H7 (cell line): Measurements from ENCODE around the gene SLC17A9. TPM values are rescaled to one million over a fixed set of nuclear protein-coding genes. Genes with fewer than 3 reads are reported as not detected.

ENCODE experiments used
- DNase-seq: peaks from one replicate; pipeline ENCODE4 v3.0.0; 2012
- H3K27me3 ChIP-seq: 2 replicates; pipeline ENCODE4 v1.6.0; 2011; ENCODE audit warnings: mild to moderate bottlenecking, low read length; ENCODE audit not compliant: control insufficient read depth, insufficient read depth
- H3K36me3 ChIP-seq: replicated peaks from 2 replicates; pipeline ENCODE4 v1.5.1; 2011; ENCODE audit warnings: low read length; ENCODE audit not compliant: control insufficient read depth, insufficient read depth
- H3K4me3 ChIP-seq: 2 replicates; pipeline ENCODE4 v1.5.1; 2011; ENCODE audit warnings: low read depth, mild to moderate bottlenecking, control low read depth, low read length, moderate library complexity; ENCODE audit not compliant: insufficient read depth
- total RNA-seq: library from RNA; depleted of rRNA; stranded (reverse); fragments of >200 nt; shearing (Covaris generic); gene quantifications from 2 replicates; pipeline ENCODE4 v1.2.3, GENCODE V29; 2014

SLC17A9 gene
- total RNA-seq, 1 experiment from 2014 or later: 32.6 TPM

- Histone ChIP-seq H3K27me3 (no peaks in the 10 kb centered on the region), H3K4me3 (no peak overlapping the region), H3K36me3 (peaks cover 4% of the 10 kb centered on the region)
- DNase-seq: no peak
Observed at GRCh38 chr20:62962891-62963613, 10.5 kb downstream of the SLC17A9 start.

GRCh38 chr20:62963614-62964397 lies 11.3 kb downstream of the SLC17A9 start:
- DNase-seq: no peak
- Histone ChIP-seq H3K4me3 (no peak overlapping the region), H3K36me3 (peaks cover 4% of the 10 kb centered on the region), H3K27me3 (no peaks in the 10 kb centered on the region)

DNA sequence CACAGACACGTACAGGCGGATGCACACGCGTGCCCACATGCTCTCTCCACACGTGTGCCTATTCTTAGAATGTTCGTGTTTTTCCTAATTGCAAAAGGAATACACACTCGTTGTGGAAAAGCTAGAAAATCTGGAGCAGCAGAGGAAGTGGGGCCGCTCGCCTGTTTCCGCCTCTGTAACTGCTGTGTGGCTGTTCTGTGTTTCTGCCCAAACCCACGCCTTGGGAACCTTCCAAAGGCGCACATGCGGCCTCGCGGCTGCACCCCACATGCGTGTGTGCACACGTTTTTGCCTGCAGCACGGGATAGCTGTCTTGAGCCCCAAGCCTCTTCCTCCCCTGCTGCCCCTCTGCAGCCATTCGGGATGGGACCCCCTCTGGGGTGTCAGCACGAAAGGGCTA lies 12.2 kb downstream of the SLC17A9 start:
- Histone ChIP-seq H3K27me3 (no peaks in the 10 kb centered on the region), H3K36me3 (peaks cover 4% of the 10 kb centered on the region)

DNA sequence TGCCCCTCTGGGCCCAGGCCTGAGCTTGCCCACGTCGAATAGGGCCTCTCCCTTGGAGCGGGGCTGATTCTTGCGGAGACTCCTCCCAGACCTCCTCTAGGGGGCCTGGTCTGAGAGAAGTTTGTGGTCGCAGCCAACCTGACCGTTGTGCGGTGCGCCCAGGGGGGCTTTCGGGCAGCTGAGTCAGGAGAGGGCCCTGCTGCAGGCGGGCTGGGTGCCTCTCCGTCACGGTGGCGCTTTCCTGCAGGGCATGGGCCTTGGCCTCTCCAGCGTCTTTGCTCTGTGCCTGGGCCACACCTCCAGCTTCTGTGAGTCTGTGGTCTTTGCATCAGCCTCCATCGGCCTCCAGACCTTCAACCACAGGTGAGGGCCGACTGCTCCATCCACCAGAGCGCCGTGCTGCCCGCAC lies 12.9 kb downstream of the SLC17A9 start:
- H3K4me3 ChIP-seq: no peak overlapping the region
- no peak for DNase-seq
- H3K36me3 ChIP-seq: peaks cover 4% of the 10 kb centered on the region
- no peaks in the 10 kb centered on the region for H3K27me3 ChIP-seq

More for the DNA sequence above, 12.2 kb downstream of the SLC17A9 start:
- DNase-seq: no peak
- H3K4me3 ChIP-seq: no peak overlapping the region

DNA sequence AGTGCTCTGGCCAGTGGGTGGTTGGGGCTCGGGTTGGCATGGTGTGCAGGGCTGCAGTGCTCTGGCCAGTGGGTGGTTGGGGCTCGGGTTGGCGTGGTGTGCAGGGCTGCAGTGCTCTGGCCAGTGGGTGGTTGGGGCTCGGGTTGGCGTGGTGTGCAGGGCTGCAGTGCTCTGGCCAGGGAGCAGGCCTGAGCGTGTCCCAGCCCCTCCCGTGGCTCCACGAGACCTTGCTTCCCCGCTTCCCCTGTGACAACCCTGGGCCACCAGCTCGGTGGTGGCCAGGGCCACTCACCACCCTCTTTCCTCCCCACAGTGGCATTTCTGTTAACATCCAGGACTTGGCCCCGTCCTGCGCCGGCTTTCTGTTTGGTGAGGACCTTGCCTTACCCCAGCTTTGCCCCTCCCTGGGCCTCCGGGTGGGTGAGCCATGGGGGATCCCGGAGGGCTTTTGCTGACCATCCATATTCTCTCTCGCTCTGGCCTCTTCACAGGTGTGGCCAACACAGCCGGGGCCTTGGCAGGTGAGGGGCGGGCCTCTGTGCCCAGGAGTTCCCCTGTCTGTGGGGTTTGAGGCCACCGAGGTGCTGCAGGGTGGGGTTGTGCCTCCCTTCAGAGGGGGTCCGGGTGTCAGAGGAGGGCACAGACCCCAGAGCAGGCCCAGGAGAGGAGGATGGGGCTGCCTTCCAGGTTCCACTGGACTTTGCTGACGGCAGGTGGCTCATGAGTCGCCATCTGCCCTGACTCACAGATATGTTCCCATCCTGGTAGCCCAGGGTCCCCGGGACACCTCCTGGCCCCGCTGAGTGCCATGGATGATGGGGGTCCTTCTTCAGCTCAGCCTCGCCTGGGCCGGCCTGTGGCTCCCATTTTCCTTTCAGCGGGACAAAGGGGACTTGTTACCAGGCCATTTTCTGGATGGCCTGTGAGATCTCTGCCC lies 14.0 kb downstream of the SLC17A9 start:
- Histone ChIP-seq H3K4me3 (no peak overlapping the region), H3K27me3 (no peaks in the 10 kb centered on the region), H3K36me3 (peaks cover 4% of the 10 kb centered on the region)
- no peak for DNase-seq

- peaks cover 3% of the 10 kb centered on the region for H3K36me3 ChIP-seq
- no peak overlapping the region for H3K4me3 ChIP-seq
- no peak for DNase-seq
- no peaks in the 10 kb centered on the region for H3K27me3 ChIP-seq
Observed at GRCh38 chr20:62967149-62967501, 14.6 kb downstream of the SLC17A9 start.

DNA sequence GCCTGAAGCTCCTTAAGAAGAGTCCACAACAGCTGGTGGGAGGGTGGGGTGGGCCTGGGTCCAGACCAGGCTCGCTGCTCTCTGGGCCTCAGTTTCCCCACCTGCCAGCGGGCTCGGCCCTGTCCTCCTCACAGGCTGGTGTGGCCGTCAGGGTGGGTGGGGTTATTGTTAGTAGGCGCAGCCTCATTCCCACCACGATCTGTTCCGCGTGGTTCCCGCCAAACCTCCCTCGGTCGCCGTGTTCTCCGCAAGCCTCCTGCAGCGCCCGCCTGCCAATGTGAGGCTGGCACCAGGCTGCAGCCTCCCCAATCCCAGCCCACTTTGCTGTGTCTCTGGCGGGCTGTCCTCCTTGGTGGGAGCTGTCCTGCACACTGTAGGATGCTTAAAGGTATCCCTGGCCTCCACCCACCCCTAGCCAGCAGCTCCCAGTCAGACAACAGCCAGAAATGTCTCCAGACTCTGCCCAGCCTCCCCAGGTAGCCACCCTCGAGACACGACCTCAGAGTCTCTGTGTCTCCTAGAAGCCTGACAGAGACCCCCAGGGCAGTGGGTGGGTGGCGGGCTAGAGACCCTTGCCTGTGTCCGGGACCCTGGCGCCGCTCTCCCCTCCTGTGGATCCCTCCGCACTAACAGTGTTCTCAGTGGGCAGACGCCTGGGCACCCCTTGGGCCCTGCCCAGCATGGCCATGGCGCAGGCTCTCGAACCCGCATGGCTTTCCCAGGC lies 15.3 kb downstream of the SLC17A9 start:
- H3K36me3 ChIP-seq: peaks cover 3% of the 10 kb centered on the region
- DNase-seq: no peak
- H3K4me3 ChIP-seq: no peak overlapping the region
- peaks cover 4% of the 10 kb centered on the region for H3K27me3 ChIP-seq

DNA sequence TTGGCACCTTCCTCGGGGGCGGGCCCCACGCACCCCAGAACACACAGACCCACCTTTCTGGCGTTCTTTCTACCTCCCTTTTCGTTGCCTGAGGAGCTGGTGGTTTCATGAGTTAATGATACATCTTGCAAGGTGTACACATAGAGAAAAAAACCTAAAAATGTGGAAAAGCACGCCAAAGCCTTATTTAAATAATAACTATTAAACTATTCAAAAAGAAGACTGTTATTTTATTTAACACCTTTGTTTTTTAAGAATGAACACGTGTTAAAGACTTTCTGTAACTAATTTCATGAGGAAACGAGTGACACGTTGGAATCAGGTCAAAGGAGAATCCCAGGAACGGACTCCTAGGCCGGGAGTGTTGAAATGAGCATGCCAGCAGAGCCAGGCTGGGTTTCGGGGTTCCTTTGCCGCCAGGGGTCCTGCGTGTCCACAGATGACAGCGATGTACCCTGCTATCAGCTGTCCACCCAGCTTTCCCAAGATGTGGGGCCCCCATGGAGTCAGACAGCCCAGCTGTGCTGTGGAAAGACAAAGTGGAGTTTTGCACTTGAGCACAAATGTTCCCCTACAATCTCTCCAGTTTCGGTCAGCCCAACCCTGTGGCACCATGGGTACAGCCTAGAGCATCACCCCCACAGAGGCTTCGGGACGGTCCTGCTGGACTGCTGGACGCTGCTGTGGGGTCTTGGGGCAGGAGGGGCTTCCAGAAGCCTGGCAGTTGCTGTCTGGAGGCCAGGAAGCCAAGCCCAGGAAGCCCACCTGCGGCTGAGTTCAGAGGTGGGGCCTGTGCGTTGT lies 16.1 kb downstream of the SLC17A9 start:
- Histone ChIP-seq H3K36me3 (peaks cover under 1% of the 10 kb centered on the region), H3K27me3 (peaks cover 11% of the 10 kb centered on the region), H3K4me3 (no peak overlapping the region)
- DNase-seq: no peak

DNA sequence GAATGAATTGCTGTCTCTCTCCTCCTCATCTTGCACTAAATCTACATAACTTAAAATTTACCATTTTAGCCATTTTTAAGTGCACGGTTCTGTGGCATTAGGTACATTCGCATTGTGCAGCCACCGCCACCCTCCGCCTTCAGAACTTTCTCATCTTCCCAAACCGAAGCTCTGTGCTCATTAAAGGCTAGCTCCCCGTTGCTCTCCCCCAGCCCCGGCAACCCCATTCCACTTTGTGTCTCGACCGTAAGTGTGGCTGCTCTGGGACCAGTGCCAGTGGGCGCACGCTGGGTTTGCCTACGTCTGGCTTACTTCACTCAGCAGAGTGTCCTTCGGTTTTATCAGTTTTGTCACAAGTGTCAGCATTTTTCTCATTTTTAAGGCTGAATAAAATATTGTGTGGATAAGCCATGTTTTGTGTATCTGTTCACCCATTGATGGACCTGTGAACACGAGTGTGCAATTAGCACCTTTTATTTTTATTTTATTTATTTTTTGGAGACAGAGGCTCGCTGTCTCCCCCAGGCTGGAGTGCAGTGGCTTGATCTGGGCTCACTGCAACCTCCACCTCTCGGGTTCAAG lies 16.8 kb downstream of the SLC17A9 start:
- Histone ChIP-seq H3K4me3 (no peak overlapping the region), H3K36me3 (no peaks in the 10 kb centered on the region; the same call in none of the 2 replicates), H3K27me3 (peaks cover 13% of the 10 kb centered on the region)
- DNase-seq: no peak

DNA sequence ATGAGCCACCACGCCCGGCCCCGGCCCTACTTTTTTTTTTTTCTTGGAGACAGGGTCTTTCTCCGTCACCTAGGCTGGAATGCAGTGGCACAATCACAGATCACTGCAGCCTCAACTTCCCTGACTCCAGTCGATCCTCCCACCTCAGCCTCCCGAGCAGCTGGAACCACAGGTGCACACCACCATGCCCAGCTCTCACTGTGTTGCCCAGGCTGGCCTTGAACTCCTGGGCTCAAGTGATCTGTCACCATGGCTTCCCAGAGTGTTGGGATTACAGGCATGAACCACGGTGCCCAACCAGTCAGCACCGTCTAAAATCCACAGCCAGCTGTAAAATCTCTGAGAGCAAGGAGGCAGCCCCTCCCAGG lies 17.4 kb downstream of the SLC17A9 start:
- Histone ChIP-seq H3K36me3 (no peaks in the 10 kb centered on the region; the same call in 1 of the 2 replicates), H3K4me3 (no peak overlapping the region), H3K27me3 (peaks cover 15% of the 10 kb centered on the region)
- no peak for DNase-seq

- peaks cover 19% of the 10 kb centered on the region for H3K27me3 ChIP-seq
- no peak overlapping the region for H3K4me3 ChIP-seq
- DNase-seq: peak; percentile 77
- no peaks in the 10 kb centered on the region for H3K36me3 ChIP-seq
Observed at GRCh38 chr20:62970307-62971210, 18.1 kb downstream of the SLC17A9 start.

DNA sequence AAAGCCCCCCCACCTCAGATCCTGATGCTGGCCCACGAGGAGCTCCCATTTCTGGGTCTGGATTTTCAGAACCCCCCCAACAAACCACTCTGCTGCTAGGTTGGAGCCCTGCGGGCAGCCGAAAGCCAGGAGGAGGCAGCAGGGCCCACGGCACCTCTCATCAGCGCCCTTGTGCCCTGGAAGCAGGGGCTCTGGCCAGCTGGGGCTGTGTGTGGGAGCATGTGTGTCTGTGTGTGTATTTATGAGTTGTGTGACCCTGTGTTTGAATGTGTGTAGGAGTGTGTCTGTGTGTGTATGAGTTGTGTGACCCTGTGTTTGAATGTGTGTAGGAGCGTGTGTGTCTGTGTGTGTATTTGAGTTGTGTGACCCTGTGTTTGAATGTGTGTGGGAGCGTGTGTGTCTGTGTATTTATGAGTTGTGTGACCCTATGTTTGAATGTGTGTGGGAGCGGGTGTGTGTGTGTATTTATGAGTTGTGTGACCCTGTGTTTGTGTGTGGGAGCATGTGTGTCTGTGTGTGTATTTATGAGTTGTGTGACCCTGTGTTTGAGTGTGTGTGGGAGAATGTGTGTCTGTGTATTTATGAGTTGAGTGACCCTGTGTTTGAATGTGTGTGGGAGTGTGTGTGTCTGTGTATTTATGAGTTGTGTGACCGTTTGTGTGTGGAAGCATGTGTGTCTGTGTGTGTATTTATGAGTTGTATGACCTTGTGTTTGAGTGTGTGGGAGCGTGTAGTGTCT lies 18.9 kb downstream of the SLC17A9 start:
- Histone ChIP-seq H3K4me3 (no peak overlapping the region), H3K27me3 (peaks cover 21% of the 10 kb centered on the region), H3K36me3 (no peaks in the 10 kb centered on the region)
- DNase-seq: no peak
